ENCODE results near the gene CD6.

The CD6 gene

DNA sequence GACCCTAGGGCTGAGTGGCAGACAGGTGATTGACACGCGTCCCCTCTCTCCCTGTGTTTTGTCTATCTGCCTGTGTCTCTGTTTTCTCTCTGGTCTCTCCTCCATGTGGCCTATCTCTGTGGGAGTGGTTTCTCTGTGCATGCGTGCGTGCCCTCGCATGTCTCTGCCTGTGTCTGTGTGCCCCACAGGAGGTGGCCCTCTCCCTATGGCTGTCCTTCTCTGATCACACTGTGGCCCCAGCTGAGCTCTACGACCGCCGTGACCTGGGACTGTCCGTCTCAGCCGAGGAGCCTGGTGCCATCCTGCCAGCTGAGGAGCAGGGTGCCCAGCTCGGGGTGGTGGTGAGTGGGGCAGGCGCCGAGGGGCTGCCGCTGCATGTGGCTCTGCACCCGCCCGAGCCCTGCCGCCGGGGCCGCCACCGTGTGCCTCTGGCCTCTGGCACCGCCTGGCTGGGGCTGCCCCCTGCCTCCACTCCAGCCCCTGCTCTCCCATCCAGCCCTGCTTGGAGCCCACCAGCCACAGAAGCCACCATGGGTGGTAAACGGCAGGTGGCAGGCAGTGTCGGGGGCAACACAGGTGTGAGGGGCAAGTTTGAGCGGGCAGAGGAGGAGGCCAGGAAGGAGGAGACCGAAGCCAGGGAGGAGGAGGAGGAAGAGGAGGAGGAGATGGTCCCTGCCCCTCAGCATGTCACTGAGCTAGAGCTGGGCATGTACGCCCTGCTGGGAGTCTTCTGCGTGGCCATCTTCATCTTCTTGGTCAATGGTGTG lies 35.6 kb upstream of the CD6 start:
- no peak for DNase-seq

GRCh38 chr11:60936467-60937143 lies 34.9 kb upstream of the CD6 start:
- DNase-seq = no peak

- no peak for DNase-seq
Measured at GRCh38 chr11:60937144-60937527, 34.3 kb upstream of the CD6 start.

- DNase-seq = no peak
Measured at GRCh38 chr11:60937811-60938210, 33.7 kb upstream of the CD6 start.

DNA sequence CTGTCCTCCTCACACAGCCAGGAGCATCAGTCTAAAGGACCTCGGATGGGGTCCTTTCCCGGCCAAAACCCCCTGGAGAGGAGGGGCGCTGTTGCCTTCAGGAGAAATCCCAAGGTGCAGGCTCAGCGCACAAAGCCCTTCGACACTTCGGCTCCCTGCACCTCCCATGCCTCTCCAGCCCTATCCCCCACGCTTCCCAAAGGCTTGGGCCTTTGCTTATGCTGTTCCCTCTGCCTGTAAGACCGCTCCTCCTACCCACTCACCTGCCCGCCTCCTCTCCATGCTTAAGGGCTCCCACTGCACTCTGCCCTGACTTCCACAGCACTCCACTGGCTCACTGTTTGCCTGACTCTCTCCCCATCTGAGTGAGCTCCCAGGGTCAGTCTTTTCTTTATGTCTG lies 33.0 kb upstream of the CD6 start:
- no peak for DNase-seq

- DNase-seq = no peak
Measured at GRCh38 chr11:60939301-60939700, 32.2 kb upstream of the CD6 start.

GRCh38 chr11:60939855-60940254 lies 31.6 kb upstream of the CD6 start:
- DNase-seq = no peak

- no peak for DNase-seq
Measured at GRCh38 chr11:60941371-60942119, 29.9 kb upstream of the CD6 start.

DNA sequence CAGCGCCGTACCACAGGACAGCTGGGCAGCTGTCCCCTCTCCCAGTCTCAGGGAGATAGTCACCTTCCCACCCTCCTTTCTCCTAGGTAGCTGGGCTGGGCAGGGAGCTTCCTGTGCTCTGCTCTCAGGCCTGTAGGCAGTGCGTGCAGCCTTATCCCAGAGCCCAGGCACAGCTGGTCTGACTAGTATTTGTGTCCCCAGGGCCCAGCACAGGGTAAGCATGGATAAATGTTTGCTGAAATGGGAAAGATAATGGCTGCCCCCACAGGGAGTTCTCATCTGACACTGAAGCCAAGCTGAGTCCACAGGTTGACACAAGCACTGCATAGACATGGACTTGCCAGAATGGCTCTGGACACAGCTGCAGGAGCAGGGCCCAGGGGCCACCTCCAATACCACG lies 29.3 kb upstream of the CD6 start:
- DNase-seq = no peak

DNA sequence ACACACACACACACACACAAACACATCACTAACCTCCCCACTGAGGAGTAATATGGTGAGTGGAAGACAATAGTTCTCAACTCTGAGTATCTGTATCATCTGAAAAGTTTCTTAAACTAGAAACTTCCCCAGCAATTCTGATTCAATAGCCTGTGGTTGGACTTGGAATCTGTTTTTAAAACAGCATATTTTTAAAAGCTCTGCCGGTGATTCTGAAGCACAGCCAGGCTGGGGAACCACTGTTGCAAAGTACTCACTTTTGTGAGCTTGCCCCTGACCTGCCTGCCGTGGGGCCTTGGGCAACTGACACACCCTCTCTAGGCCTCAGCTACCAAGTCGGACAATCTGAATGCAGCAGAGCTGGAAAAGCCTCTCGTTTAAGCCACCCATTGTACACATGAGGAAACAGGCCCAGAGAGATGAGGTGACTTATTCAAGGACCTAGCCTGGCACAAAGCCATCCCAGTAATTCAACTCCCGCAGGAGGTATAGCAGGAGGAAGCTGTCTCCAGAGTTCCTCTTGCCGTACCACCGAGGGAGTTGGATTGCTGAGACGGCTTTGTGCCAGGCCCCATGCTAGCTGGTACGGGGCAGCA lies 28.4 kb upstream of the CD6 start:
- peak; percentile 71 for DNase-seq

DNA sequence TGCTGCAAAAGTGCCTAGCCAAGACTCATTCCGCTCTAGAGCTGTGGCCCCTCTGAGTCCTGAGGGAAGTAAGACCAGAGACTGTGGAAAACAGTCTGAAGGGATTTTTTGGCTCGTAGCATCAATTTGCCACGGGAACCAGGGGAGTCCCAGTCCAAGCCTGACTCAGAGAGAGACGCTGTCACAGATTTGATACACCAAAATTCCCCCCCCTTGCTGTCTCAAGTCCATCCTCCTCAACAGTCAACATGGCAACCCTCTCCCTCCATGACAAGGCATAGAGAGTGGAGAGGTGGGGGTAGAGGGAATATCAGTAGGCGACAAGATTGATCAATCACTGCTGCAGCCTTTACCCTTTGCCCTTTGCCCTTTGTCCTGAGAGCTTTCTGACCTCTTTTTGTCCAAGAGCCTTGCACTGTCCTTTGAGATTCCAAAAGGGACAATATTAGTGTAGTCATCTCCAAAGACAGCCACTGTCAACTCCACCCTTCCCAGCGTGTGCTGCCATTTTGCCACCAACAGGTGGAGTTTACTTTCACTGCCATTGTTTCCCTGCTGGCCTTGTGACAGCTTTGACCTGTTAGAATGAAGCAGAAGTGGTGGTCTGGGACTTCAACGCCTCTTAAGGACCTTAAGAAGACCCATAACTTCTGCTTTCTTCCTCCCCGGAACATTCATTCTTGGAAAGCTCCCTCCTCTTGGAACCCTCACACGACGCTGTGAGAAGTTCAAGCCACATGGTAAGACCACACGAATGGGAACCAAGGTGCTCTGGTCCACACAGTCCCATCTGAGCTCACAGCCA lies 26.8 kb upstream of the CD6 start:
- no peak for DNase-seq

DNA sequence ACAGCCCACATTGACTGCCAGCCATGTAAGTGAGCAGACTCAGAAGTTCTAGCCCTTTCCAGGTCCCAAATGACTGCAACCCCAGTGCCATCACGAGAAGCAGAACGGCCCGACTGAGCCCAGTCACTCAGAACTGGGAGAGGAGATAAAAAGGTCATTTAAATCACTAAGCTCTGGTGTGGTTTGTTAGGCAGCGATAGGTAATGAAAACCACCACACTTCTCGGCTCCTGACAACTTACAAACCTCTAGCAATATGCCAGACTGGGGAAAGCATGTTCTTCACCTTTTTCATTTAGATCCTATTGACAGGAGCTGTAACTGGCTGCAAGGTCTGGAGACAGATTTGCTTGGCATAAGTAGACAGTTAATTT lies 26.2 kb upstream of the CD6 start:
- DNase-seq = no peak

DNA sequence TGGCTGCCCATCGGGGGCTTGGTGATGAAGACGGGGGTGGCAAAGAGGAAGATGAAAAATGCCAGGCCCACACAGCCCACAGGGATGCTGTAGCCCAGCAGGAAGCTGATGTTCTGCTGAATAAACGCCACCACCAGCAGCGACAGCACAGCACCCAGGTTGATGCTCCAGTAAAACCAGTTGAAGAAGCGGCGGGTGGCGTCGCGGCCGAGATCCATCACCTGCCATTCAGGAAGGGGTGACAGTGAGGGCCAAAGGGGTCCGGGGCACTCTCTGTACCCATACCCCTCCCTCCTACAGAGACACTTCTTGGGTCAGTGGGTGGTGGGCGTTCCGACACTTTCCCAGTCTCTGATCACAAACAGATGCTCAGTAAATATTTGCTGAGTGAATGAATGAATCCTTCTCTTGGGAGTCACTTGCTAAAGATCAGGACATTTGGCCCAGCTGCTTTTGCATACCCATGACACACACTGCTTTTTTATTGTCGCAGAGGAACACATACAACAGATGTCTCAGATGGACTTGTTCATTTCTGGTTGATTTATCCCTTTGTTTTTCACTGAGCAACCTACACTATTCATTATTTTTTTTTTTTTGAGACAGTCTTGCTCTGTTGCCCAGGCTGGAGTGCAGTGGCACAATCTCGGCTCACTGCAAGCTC lies 24.7 kb upstream of the CD6 start:
- DNase-seq = no peak

DNA sequence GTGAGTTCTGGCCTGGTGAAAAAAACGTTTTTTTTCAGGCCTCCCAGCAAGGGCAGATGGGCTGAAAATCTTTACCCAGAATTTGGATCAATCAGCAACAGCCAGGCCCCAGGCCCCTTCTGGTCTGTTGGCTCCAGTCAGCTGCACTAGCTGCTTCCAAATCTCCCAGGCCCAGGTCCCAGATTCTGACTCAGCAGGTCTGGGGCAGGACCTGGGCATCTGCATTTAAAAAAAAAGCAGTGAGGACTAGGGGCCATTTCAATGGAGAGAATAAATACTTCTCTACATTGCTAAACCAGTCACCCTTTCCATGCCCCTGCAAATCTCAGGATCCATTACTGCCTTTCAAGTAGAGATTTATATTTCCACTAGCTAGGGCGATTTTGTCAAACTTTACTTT lies 23.8 kb upstream of the CD6 start:
- no peak for DNase-seq

GRCh38 chr11:60948250-60948649 lies 23.2 kb upstream of the CD6 start:
- no peak for DNase-seq

- DNase-seq = no peak
Measured at GRCh38 chr11:60950024-60950423, 21.5 kb upstream of the CD6 start.

DNA sequence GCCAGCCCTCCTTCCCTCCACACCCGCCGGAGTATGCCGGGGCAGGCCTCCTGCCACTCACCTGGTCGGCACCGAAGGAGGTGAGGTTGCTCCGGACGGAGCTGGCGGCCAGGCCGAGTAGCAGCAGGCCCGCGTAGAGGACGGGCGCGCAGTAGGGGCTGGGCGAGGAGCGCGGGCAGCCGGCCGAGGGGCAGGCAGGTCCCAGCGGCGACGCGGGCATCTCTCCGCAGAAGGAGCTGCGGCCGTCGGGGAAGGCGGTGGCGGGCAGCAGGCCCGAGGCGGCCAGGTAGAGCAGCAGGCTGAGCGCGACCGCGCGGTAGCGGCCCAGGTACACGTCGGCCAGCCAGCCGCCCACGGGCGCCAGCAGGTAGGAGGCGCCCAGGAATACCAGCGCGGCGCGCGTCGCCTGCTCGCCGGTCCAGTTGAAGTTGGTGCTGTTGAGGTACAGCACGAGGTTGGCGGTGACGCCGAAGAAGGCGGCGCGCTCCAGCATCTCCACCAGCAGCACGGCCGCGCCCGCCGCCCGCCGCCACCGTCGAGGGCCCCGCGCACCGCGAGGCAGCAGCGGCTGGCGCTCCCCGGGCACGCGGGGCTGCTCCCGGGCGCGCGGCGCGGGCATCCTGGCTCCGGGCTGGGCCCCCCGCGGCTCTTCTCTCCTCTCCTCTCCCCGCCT lies 20.4 kb upstream of the CD6 start:
- no peak for DNase-seq

DNA sequence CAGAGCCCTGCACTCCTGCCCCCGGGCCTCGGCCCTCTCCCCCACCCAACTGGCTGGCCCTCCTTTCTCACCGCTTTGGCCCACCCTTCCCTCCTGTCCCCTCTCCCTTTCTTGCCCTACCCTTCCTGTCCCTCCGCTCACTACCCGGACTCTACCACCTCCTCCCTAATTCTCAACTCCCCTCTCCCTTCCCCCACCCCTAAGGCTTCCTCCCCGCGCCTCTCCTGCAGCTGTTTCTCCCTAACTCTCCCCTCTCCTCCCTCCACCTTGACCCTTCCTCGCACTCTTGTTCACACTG lies 19.9 kb upstream of the CD6 start:
- no peak for DNase-seq

GRCh38 chr11:60951904-60952741 lies 19.4 kb upstream of the CD6 start, which contains the start of gene SLC15A3:
Gene SLC15A3, minus strand, starts transcription at chr11:60952176. Its CDS starts 625 bp downstream, at chr11:60951551.
- DNase-seq = no peak

DNA sequence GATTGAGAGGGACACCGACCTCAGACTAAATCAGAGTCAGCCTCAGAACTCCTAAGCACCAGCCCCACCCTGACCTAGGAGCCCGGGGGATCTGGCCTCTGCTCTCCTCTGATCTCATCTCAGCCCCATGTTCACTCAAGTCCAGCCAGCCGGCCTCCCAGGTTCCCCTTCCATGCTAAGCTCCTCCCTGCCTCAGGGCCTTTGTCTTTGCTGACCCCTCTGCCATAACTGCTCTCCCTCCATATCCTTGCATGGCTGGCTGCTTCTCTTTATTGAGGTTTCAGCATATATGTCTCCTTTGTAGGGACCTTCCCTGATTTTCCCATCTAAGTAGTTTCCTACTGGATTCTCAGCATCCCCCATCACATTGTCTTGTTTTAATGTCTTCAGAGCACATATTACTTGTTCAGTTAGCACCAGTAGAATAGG lies 18.7 kb upstream of the CD6 start:
- no peak for DNase-seq

GRCh38 chr11:60953781-60954180 lies 17.7 kb upstream of the CD6 start:
- DNase-seq = no peak
